Activated T-helper 2 cell treated with anti-CD3 and anti-CD28 coated beads, Interferon-gamma antibody, Interleukin-2, Interleukin-4, amounts not matched to agents 10 μg/mL and 5 μg/mL and 100 μg/mL, durations not matched to agents 14 hours and 24 hours and 36 hours (primary cell): ENCODE results near the gene SULT4A1. TPM values are rescaled to one million over a fixed set of nuclear protein-coding genes. Genes with fewer than 3 reads are reported as not detected.

Source experiments
- DNase-seq: peaks from one replicate; pipeline ENCODE4 v3.0.0; 2021; ENCODE audit warnings: low spot score
- H3K27ac Mint-ChIP-seq: one replicate; pipeline ENCODE4 v1.8.0; 2021; ENCODE audit warnings: mixed read lengths
- H3K27me3 Mint-ChIP-seq: one replicate; pipeline ENCODE4 v1.8.0; 2021; ENCODE audit warnings: low read depth, mixed read lengths
- H3K36me3 Mint-ChIP-seq: one replicate; pipeline ENCODE4 v1.8.0; 2021; ENCODE audit warnings: low read depth, mixed read lengths
- H3K4me1 Mint-ChIP-seq: one replicate; pipeline ENCODE4 v1.8.0; 2021; ENCODE audit warnings: low read depth, mixed read lengths
- H3K4me3 Mint-ChIP-seq: one replicate; pipeline ENCODE4 v1.8.0; 2021; ENCODE audit warnings: low read depth, mild to moderate bottlenecking, moderate library complexity, mixed read lengths
- H3K9me3 Mint-ChIP-seq: one replicate; pipeline ENCODE4 v1.8.0; 2021; ENCODE audit warnings: mixed read lengths
- intact Hi-C: fragments of 100-400 bp; cut with micrococcal nuclease; formaldehyde crosslinking; loops from one replicate; pipeline ENCODE4 v1.15.1; 2023
- total RNA-seq: library from RNA; stranded (reverse); gene quantifications from 2 replicates; pipeline ENCODE4 v1.2.3, GENCODE V29; 2022

SULT4A1 gene
- total RNA-seq, 1 donor from 2014 or later, result not detected

GRCh38 chr22:43862882-43863202 is 529 bp upstream of the SULT4A1 start:
- Mint-ChIP-seq H3K27me3 (peaks cover 21% of the 10 kb centered on the region), H3K9me3 (no peaks in the 10 kb centered on the region), H3K4me1 (no peaks in the 10 kb centered on the region), H3K36me3 (no peaks in the 10 kb centered on the region), H3K27ac (no peak overlapping the region), H3K4me3 (no peak overlapping the region)
- DNase-seq, result no peak
- intact Hi-C loops, result no loop called here

- Mint-ChIP-seq H3K4me3 (no peak overlapping the region), H3K27me3 (peaks cover 21% of the 10 kb centered on the region), H3K4me1 (no peaks in the 10 kb centered on the region), H3K36me3 (no peaks in the 10 kb centered on the region), H3K9me3 (no peaks in the 10 kb centered on the region), H3K27ac (no peak overlapping the region)
- no peak for DNase-seq
- intact Hi-C loops, result no loop called here
These were observed 784 bp downstream of the SULT4A1 start for GRCh38 chr22:43861529-43861928.

GRCh38 chr22:43860831-43861230 is 1.5 kb downstream of the SULT4A1 start:
- H3K27me3 Mint-ChIP-seq, result peaks cover 21% of the 10 kb centered on the region
- intact Hi-C loops, result no loop called here
- no peak overlapping the region for H3K4me3 Mint-ChIP-seq
- H3K27ac Mint-ChIP-seq, result no peak overlapping the region
- no peaks in the 10 kb centered on the region for H3K36me3 Mint-ChIP-seq
- DNase-seq, result no peak
- H3K4me1 Mint-ChIP-seq, result no peaks in the 10 kb centered on the region
- H3K9me3 Mint-ChIP-seq, result no peaks in the 10 kb centered on the region

GRCh38 chr22:43860126-43860525 is 2.2 kb downstream of the SULT4A1 start:
- no peaks in the 10 kb centered on the region for H3K4me1 Mint-ChIP-seq
- DNase-seq, result no peak
- no peaks in the 10 kb centered on the region for H3K36me3 Mint-ChIP-seq
- no peak overlapping the region for H3K4me3 Mint-ChIP-seq
- H3K27ac Mint-ChIP-seq, result no peak overlapping the region
- H3K9me3 Mint-ChIP-seq, result no peaks in the 10 kb centered on the region
- intact Hi-C loops, result no loop called here
- peaks cover 21% of the 10 kb centered on the region for H3K27me3 Mint-ChIP-seq

- H3K27ac Mint-ChIP-seq, result no peak overlapping the region
- peaks cover 21% of the 10 kb centered on the region for H3K27me3 Mint-ChIP-seq
- no peak for DNase-seq
- no peaks in the 10 kb centered on the region for H3K9me3 Mint-ChIP-seq
- H3K36me3 Mint-ChIP-seq, result no peaks in the 10 kb centered on the region
- intact Hi-C loops, result no loop called here
- H3K4me3 Mint-ChIP-seq, result no peak overlapping the region
- no peaks in the 10 kb centered on the region for H3K4me1 Mint-ChIP-seq
These were observed 2.7 kb downstream of the SULT4A1 start for GRCh38 chr22:43859621-43860020.

GRCh38 chr22:43859176-43859575 is 3.1 kb downstream of the SULT4A1 start:
- Mint-ChIP-seq H3K36me3 (no peaks in the 10 kb centered on the region), H3K27ac (no peak overlapping the region), H3K9me3 (no peaks in the 10 kb centered on the region), H3K27me3 (peaks cover 21% of the 10 kb centered on the region), H3K4me3 (no peak overlapping the region), H3K4me1 (no peaks in the 10 kb centered on the region)
- no peak for DNase-seq
- intact Hi-C loops, result no loop called here

- intact Hi-C loops, result no loop called here
- DNase-seq, result no peak
- Mint-ChIP-seq H3K27me3 (peaks cover 13% of the 10 kb centered on the region), H3K4me1 (no peaks in the 10 kb centered on the region), H3K36me3 (no peaks in the 10 kb centered on the region), H3K9me3 (no peaks in the 10 kb centered on the region), H3K4me3 (no peak overlapping the region), H3K27ac (no peak overlapping the region)
These were observed 4.0 kb downstream of the SULT4A1 start for GRCh38 chr22:43858156-43858895.

- H3K9me3 Mint-ChIP-seq, result no peaks in the 10 kb centered on the region
- H3K4me1 Mint-ChIP-seq, result no peaks in the 10 kb centered on the region
- no peak for DNase-seq
- no peaks in the 10 kb centered on the region for H3K36me3 Mint-ChIP-seq
- no peak overlapping the region for H3K4me3 Mint-ChIP-seq
- H3K27me3 Mint-ChIP-seq, result peaks cover 11% of the 10 kb centered on the region
- no peak overlapping the region for H3K27ac Mint-ChIP-seq
- intact Hi-C loops, result no loop called here
These were observed 4.9 kb downstream of the SULT4A1 start for GRCh38 chr22:43857367-43857766.

GRCh38 chr22:43855431-43855830 is 6.9 kb downstream of the SULT4A1 start:
- Mint-ChIP-seq H3K4me1 (no peaks in the 10 kb centered on the region), H3K9me3 (no peaks in the 10 kb centered on the region), H3K36me3 (no peaks in the 10 kb centered on the region), H3K27me3 (peaks cover 2% of the 10 kb centered on the region), H3K27ac (no peak overlapping the region), H3K4me3 (no peak overlapping the region)
- intact Hi-C loops, result no loop called here
- DNase-seq, result no peak

GRCh38 chr22:43854786-43855271 is 7.5 kb downstream of the SULT4A1 start:
- Mint-ChIP-seq H3K4me1 (no peaks in the 10 kb centered on the region), H3K27me3 (peaks cover 2% of the 10 kb centered on the region), H3K27ac (no peak overlapping the region), H3K9me3 (no peaks in the 10 kb centered on the region), H3K4me3 (no peak overlapping the region), H3K36me3 (no peaks in the 10 kb centered on the region)
- intact Hi-C loops, result no loop called here
- DNase-seq, result no peak

GRCh38 chr22:43854121-43854785 is 8.1 kb downstream of the SULT4A1 start:
- no peak for DNase-seq
- Mint-ChIP-seq H3K9me3 (no peaks in the 10 kb centered on the region), H3K4me1 (no peaks in the 10 kb centered on the region), H3K4me3 (no peak overlapping the region), H3K36me3 (no peaks in the 10 kb centered on the region), H3K27me3 (peaks cover 2% of the 10 kb centered on the region), H3K27ac (no peak overlapping the region)
- intact Hi-C loops, result no loop called here

- H3K4me1 Mint-ChIP-seq, result no peaks in the 10 kb centered on the region
- no peak for DNase-seq
- H3K9me3 Mint-ChIP-seq, result no peaks in the 10 kb centered on the region
- no peak overlapping the region for H3K4me3 Mint-ChIP-seq
- peaks cover 2% of the 10 kb centered on the region for H3K27me3 Mint-ChIP-seq
- no peak overlapping the region for H3K27ac Mint-ChIP-seq
- H3K36me3 Mint-ChIP-seq, result no peaks in the 10 kb centered on the region
- intact Hi-C loops, result no loop called here
These were observed 8.9 kb downstream of the SULT4A1 start for GRCh38 chr22:43853328-43853931.
